DMS114 treated with DMSO at 0.1 percent for 48 hours (cell line): ENCODE measurements around the gene TTC28.
"Not testable (repeated sequence)": the region's sequence is repeated elsewhere in the genome, so short reads cannot be mapped to it uniquely, and the experiment has no call there.

Experiments
- DNase-seq: peaks from one replicate; lab custom pipeline; 2025; ENCODE audit not compliant: unreplicated experiment; lab: John Stamatoyannopoulos, UW

Gene TTC28

GRCh38 chr22:28112548-28113043 is 567.0 kb downstream of the TTC28 start:
- peak; percentile 6 for DNase-seq

GRCh38 chr22:28112190-28112544 is 567.5 kb downstream of the TTC28 start:
- DNase-seq, result no peak

GRCh38 chr22:28111501-28112189 is 568.0 kb downstream of the TTC28 start:
- DNase-seq, result no peak

GRCh38 chr22:28108851-28109250 is 570.8 kb downstream of the TTC28 start:
- DNase-seq, result no peak

GRCh38 chr22:28106617-28107016 is 573.0 kb downstream of the TTC28 start:
- no peak for DNase-seq

DNA sequence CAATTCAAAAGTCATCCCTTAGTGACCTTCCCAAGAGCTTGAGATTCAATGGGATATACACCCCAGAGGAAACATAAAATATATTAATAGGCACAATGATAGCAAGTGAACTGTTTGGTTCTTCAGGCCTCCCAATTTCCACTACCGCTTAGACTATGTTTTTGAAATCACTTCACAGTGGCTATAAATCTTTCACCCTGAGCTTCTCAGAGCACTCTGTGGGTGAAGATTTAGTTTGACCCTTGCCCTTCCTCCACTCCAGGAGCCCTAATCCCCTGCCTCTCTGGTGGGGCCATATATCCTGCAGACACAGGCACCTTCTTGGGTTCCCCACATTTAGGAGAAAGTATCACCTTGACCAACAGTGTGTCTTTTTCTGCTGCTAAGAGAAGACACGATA is 573.7 kb downstream of the TTC28 start:
- DNase-seq, result no peak

GRCh38 chr22:28105413-28105812 is 574.2 kb downstream of the TTC28 start:
- no peak for DNase-seq

DNA sequence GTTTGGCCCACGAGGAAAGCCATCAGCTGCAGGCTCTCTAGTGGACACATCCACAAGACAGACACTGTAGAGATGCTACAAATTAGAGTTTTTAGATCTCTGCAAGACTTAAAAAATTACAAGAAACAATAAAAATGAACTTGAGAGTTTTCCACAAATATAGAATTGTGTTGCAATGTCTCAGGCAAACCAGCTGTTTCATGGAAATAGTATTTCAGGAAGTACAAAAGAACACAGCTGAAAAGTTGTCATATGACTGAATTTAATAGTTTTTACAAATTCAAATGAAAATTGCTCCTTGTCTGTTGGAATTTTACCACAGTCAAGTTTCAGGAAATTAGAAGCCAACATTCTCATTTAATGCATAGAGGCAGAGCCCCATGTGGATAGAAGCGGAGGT is 576.0 kb downstream of the TTC28 start:
- no peak for DNase-seq

DNA sequence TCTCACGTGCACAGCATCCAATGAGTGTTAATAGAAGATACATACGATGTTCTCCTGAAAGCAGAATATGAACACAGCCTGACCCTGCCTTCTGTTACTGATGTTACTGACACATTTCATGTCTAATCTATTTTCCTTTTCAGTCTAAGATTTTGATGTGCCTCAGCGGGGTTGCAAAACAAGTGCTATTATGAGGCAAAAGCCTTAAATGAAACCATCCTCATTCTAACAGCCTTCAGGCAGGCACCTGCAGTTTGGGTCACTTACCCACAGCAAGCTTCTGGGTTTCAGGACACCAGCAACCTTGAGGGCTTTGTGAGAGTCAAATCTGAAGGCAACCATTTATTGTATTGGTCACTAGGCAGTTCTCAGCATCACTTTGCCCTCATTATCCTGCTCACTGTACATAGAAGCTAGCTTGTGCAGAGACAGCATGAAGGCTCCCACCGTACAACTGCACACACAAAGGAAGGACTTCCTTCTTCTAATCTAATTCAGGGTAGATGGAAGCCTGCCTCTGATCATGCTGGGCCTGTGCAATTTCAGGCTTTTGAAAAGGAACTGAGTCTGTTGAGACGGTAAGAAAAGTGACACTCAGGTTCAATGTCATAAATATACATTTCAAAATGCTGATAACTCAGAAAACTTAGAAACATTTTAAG is 577.4 kb downstream of the TTC28 start:
- DNase-seq, result no peak

DNA sequence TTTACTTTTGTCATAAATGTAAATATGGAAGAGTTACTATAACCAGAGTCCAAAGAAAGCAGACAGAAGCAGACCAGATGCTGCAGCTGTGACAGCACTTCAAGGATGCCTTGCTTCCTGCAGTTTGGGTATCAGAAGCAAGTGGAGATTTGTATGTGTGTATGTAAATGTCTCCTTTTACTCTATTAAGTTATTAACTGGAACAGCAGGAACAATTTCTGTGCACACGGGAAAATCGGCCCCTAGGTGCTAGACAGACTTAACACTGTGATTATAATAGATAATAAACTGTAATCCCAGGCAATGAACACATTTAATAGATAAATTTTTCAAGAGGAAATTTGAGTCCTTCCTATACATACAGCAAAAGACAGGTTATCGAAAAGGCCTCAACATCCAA is 582.0 kb downstream of the TTC28 start:
- no peak for DNase-seq

GRCh38 chr22:28096161-28096560 is 583.5 kb downstream of the TTC28 start:
- no peak for DNase-seq

GRCh38 chr22:28095316-28096095 is 584.1 kb downstream of the TTC28 start:
- no peak for DNase-seq

GRCh38 chr22:28094771-28095170 is 584.9 kb downstream of the TTC28 start:
- no peak for DNase-seq

DNA sequence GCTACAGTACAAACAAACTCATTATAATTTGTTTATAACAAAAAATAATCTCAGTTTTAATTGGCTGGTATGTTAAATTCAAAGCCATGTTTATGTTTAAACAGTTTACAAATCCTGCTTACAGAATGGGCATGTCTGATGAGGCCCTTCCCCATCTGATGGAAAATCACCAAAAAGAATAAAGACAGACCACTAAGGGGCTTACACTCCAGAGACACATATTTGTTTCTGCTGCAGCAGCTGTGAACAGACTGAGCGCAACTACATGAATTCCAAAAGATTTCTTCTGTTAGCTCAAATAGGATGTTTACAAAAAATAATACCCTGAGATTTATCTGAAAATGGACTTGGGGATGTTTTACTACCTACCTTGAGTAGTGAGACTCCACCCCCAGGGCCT is 585.9 kb downstream of the TTC28 start:
- DNase-seq, result no peak

GRCh38 chr22:28091486-28091885 is 588.2 kb downstream of the TTC28 start:
- no peak for DNase-seq

GRCh38 chr22:28089541-28089940 is 590.1 kb downstream of the TTC28 start:
- not testable (repeated sequence) for DNase-seq

DNA sequence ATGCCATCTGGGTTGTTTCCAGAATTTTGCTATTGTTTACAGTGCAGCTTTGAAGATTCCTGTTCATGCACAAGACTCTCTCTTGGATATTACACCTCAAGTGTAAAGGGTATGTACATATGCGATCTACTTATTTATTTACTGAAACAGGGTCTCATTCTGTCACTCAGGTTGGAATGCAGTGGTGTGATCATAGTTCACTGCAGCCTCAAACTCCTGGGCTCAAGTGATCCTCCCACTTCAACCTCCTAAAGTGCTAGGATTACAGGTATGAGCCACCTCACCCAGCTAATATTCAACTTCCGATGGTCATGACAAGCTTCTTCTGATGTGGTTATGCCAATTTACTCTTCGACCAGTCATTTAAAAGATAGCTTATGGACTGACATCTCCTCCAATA is 602.5 kb downstream of the TTC28 start:
- no peak for DNase-seq

DNA sequence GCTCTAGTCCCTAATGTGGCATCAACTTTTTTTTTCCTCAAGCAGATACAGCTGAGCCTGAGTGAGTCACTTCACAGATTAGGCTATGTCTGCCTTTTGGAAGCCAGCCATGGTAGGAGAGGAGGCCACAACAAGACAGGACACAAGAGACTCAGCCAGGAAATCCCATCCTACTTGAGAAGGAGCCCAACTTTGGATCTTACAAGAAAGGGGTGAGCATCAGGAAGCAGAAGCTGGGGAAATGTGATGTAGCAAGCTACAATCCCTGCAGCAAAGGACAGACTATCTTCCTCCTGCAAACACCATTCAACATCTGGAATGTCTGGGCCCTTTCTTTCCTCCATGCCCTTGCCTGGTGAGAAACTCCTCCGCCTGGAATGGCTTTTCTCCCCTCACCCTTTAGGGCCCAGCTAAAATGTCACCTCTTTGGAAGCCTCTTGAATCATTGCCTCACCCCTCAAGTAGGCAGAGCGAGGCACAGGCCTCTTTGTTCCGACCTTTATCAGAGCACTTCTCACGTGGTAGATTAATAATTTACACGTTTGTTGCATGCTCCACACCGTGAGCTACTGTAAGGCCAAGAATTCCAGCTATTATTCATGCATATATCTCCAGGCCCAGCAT is 604.2 kb downstream of the TTC28 start:
- no peak for DNase-seq

- DNase-seq, result no peak
Measured at GRCh38 chr22:28074526-28074925, 605.1 kb downstream of the TTC28 start.

GRCh38 chr22:28072066-28072465 is 607.6 kb downstream of the TTC28 start:
- DNase-seq, result no peak

- no peak for DNase-seq
Measured at GRCh38 chr22:28068826-28069225, 610.8 kb downstream of the TTC28 start.

DNA sequence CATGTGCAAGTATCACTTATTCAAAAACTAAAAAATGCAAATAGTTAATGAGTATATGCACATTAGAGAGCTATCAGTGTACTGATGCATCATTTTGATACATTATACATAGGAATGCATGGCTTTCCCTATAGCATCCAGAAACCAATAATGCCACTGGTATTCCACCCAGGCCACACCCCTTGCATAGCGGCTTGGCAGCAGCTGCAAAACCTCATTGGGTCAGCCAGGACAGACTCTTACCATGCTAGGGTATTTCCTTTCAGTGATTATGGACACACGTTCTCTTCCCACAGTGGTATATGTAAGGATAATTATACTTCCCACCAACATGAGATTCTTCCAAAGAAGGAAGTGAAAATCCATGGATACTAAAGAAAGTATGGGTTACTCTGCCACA is 614.7 kb downstream of the TTC28 start:
- no peak for DNase-seq
